D721Med (cell line): ENCODE measurements around the gene DSCAM.

Experiments
- DNase-seq: peaks from one replicate; pipeline ENCODE4 v3.0.0; 2011; ENCODE audit warnings: low spot score; ENCODE audit not compliant: insufficient read length
- FAIRE-seq: peaks from 2 replicates; lab custom pipeline; 2011; peaks lifted over from hg19 to GRCh38; lab: Jason Lieb, UNC
- TF ChIP-seq, protein P1 (sequence below): IDR thresholded peaks from 2 replicates; pipeline ENCODE4 v1.5.1; 2012; ENCODE audit warnings: mild to moderate bottlenecking, control low read depth; ENCODE audit not compliant: insufficient read depth; ENCODE audit errors: missing control alignments

The DSCAM gene

DNA sequence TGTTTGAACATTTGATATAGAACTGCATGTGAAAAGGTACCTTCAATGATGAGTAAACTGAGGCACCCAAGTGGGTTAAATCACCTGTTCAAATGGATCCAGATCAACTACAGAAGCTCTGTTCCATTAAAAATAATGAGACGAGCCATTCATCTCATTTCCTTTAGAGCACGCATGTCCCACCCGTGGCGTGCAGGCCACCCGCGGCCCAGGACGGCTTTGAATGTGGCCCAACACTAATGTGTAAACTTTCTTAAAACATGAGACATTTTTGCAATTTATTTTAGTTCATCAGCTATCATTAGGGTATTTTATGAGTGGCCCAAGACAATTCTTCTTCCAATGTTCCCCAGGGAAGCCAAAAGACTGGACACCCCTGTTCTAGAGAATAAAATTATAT, 381.6 kb downstream of the DSCAM start:
- TF ChIP-seq, protein P1, sequence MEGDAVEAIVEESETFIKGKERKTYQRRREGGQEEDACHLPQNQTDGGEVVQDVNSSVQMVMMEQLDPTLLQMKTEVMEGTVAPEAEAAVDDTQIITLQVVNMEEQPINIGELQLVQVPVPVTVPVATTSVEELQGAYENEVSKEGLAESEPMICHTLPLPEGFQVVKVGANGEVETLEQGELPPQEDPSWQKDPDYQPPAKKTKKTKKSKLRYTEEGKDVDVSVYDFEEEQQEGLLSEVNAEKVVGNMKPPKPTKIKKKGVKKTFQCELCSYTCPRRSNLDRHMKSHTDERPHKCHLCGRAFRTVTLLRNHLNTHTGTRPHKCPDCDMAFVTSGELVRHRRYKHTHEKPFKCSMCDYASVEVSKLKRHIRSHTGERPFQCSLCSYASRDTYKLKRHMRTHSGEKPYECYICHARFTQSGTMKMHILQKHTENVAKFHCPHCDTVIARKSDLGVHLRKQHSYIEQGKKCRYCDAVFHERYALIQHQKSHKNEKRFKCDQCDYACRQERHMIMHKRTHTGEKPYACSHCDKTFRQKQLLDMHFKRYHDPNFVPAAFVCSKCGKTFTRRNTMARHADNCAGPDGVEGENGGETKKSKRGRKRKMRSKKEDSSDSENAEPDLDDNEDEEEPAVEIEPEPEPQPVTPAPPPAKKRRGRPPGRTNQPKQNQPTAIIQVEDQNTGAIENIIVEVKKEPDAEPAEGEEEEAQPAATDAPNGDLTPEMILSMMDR, result no peak
- no peak for DNase-seq
- no peak for FAIRE-seq

DNA sequence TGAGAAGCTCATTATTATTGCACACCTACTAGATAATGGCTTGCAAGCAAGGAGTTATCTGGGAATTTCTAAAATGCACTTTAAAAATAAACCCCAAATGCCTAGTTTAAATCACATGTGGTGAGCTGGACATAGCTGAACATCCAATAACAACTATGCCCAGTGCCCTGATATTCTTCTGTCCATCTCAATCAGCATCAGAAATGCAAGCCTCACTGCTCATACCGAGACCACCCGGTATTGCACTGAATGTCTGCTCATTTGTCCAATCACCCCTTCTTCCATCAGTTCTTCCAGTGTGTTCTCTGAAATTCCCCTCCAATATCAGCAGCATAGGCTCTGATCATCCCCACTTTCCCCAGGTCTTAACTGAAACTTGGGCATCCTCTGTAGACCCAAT, 383.8 kb downstream of the DSCAM start:
- DNase-seq (no peak), FAIRE-seq (no peak)
- TF ChIP-seq, protein P1, result no peak

DNA sequence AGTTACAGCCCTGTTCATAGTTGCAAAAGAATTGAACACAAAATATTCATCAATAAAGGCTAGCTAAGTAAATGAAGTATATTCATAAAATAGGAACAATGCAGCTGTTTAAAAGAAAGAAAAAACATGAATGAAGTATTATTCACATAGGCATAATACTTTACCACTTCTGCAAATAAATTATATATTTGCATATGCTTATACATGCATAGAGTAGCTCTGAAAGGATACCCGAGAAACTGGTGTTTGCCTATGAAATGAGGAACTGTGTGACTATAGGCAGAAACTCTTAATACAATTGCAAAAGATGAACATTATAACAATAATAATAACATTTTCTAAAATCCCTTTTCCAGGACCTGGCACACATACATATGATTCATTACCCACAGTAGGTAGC, 385.9 kb downstream of the DSCAM start:
- FAIRE-seq, result no peak
- no peak for DNase-seq
- TF ChIP-seq, protein P1, result no peak

DNA sequence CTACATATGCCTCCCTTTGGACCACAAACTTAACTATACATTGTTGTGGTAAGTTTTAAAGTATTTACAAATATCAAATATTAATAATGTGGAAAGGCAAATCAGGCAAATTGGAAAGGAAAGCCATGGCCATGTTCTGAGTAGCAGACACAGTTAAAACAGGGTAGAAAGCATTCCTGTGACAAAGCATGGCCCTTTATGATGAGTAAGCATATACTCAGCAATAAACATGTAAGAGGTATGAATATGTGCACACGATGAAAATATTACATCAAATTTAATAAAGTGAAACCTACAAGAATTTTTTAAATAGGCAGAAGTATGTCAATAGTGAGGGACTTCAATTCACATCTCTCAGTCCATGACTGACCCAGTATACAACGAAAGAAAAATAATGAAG, 389.2 kb downstream of the DSCAM start:
- FAIRE-seq, result no peak
- TF ChIP-seq, protein P1, result no peak
- DNase-seq, result no peak

DNA sequence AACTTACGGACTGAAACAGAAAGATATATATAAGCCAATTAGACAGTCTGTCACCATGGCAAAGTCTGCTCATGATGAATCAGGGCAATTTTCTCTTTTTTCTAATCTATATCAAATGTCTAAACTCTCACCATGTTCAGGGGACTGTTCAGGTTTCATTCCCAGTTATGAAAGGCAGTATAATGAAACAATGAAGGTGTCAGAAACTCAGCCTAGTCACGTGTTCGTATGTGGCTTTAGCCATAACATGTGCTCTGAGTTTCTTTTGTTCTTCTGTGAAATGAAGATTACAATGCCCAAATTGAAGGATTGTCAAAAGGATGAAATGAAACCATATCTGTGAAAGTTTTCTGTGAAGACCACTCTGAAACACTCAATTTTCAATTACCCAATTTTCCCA, 392.9 kb downstream of the DSCAM start:
- no peak for FAIRE-seq
- TF ChIP-seq, protein P1, result no peak
- no peak for DNase-seq

DNA sequence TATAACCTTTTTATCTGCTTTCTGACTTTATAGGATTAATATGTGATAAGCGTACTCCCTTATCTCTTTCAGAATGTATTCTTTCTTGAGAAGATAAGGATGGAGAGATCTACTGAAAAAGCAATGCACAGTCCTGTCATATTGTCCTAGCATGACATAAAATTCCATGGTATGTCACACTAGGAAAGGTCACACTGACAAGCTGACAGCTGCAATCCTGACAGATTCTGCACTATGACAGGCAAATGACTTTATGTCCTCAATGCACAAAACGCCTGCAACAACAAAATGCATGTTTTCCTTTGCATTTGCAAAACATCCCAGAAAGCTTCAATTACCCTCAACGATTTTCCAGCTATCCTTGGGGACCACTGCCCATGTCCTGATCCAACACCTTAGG, 393.8 kb downstream of the DSCAM start:
- DNase-seq (no peak), FAIRE-seq (no peak)
- TF ChIP-seq, protein P1, result no peak

DNA sequence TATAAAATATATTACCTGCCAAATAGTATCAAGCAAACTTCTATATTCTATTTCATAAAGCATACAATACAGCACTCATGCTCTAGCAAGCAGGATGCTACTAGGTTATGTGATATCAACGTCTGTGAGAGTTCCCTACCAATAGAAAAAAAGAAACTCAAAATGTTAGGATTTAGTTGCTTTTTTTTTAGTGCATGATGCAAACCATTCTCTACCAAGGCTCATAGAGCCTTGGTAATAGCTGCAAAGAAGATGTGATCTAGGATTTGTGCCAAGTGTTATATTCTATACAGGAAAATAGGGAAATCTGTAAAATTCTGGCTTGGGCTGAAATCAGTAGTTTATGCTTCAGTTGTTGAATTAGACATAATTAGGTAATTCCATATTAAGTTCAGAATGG, 394.4 kb downstream of the DSCAM start:
- TF ChIP-seq, protein P1, result no peak
- FAIRE-seq (no peak), DNase-seq (no peak)
